ENCODE data around the gene PRKCG. TPM values are rescaled to one million over a fixed set of nuclear protein-coding genes. Genes with fewer than 3 reads are reported as not detected.

The PRKCG gene
- total RNA-seq, 1 donor: under 0.01 TPM

DNA sequence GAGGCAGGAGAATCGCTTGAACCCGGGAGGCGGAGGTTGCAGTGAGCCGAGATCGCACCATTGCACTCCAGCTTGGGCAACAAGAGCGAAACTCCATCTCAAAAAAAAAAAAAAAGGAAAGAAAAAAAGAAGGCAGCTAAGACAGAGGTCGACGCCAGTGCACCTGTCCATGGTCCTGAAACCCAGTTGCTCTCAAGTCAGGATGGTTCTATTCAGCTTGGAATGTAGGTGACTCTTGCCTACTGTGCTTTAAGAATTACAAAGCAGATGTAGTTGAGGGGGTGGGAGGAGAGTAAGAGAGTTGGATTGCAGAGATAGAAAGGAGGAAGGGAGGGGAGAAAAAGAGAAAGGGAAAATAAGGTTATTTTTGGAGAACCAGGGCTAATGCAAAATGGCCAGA lies 45.7 kb downstream of the PRKCG start:
- H3K79me2 ChIP-seq (ENCODE audit: insufficient read depth, low read length): no peaks in the 10 kb centered on the region
- no peaks in the 10 kb centered on the region for H3K27me3 ChIP-seq (ENCODE audit: insufficient read depth, low read length)
- H3K4me1 ChIP-seq (ENCODE audit: insufficient read depth, low read length): no peaks in the 10 kb centered on the region
- H3K36me3 ChIP-seq (ENCODE audit: insufficient read depth, low read length): no peaks in the 10 kb centered on the region
- H3K27ac ChIP-seq (ENCODE audit: low read depth, low read length): no peak overlapping the region
- H4K20me1 ChIP-seq (ENCODE audit: insufficient read depth, low read length): no peaks in the 10 kb centered on the region
- H3K4me3 ChIP-seq (ENCODE audit: insufficient read depth, low read length): no peak overlapping the region
- no peak overlapping the region for H3K4me2 ChIP-seq (ENCODE audit: insufficient read depth, low read length)
- H2AFZ ChIP-seq (ENCODE audit: low read length): no peak overlapping the region
- peak; percentile 73 for DNase-seq (ENCODE audit: insufficient read length, low spot score, missing footprints)
- H3K9me3 ChIP-seq (ENCODE audit: low read depth, low read length): no peaks in the 10 kb centered on the region
- TF ChIP-seq, protein P1, sequence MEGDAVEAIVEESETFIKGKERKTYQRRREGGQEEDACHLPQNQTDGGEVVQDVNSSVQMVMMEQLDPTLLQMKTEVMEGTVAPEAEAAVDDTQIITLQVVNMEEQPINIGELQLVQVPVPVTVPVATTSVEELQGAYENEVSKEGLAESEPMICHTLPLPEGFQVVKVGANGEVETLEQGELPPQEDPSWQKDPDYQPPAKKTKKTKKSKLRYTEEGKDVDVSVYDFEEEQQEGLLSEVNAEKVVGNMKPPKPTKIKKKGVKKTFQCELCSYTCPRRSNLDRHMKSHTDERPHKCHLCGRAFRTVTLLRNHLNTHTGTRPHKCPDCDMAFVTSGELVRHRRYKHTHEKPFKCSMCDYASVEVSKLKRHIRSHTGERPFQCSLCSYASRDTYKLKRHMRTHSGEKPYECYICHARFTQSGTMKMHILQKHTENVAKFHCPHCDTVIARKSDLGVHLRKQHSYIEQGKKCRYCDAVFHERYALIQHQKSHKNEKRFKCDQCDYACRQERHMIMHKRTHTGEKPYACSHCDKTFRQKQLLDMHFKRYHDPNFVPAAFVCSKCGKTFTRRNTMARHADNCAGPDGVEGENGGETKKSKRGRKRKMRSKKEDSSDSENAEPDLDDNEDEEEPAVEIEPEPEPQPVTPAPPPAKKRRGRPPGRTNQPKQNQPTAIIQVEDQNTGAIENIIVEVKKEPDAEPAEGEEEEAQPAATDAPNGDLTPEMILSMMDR (IDR thresholded peaks at IDR 0.05; ENCODE audit: extremely low read depth, low read depth, low read length): no peak

DNA sequence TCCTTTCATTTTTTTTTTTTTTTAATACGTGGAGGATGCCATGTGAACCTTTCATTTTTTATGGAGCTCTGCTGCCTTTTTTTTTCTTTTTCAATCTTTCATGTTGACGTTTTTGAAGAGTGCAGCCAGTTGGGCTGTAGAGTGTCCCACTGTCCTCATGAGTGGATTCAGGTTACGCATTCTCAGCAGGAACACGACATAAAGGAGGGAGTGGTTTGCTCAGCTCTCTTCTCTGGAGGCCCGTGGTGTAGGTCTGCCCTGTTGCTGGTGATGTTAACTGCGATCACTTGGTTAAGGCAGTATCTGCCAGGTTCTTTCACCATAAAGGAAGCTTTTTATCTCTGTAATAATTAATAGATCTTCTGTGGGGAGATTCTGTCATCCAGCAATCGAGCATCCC lies 54.0 kb downstream of the PRKCG start:
- Histone ChIP-seq H3K36me3 (ENCODE audit: insufficient read depth, low read length) (no peaks in the 10 kb centered on the region), H3K27ac (ENCODE audit: low read depth, low read length) (no peak overlapping the region), H3K4me3 (ENCODE audit: insufficient read depth, low read length) (no peak overlapping the region), H3K4me2 (ENCODE audit: insufficient read depth, low read length) (no peak overlapping the region), H4K20me1 (ENCODE audit: insufficient read depth, low read length) (no peaks in the 10 kb centered on the region), H3K4me1 (ENCODE audit: insufficient read depth, low read length) (no peaks in the 10 kb centered on the region), H3K79me2 (ENCODE audit: insufficient read depth, low read length) (no peaks in the 10 kb centered on the region), H3K9me3 (ENCODE audit: low read depth, low read length) (no peaks in the 10 kb centered on the region), H2AFZ (ENCODE audit: low read length) (no peak overlapping the region), H3K27me3 (ENCODE audit: insufficient read depth, low read length) (no peaks in the 10 kb centered on the region)
- TF ChIP-seq, protein P1 (IDR thresholded peaks at IDR 0.05; ENCODE audit: extremely low read depth, low read depth, low read length): no peak
- DNase-seq (ENCODE audit: insufficient read length, low spot score, missing footprints): no peak

DNA sequence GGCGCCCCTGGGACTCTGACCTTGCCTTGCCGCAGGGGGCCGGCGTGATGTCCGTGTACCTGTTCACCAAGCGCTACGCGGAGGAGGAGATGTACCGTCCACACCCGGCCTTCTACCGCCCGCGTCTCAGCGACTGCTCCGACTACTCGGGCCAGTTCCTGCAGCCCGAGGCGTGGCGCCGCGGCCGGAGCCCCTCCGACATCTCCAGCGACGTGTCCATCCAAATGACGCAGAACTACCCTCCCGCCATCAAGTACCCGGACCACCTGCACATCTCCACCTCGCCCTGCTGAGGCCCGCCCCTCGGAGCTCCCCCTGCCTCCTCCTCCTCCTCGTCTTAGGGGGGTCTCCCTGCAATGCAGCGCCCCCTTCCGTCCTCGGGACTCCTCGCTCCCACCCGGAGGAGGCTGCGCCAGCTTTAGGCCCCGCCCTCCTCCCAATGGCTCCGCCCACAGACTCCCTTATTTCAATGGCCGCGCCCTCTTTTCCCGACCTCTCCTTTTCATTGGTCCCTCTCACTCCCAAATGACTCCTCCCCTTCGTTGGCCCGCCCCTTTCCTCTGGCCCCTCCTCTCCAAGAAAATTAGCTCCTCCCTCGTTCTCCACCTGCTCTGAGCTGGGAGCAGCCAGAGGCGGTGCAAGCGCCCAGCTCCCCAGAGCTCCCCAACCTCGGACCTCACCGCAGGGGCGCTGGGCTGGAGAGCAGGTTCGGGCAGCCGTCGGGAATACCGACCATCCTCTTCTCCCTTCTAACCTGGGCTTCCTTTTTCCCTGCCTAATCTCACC lies 60.2 kb downstream of the PRKCG start:
- H3K4me3 ChIP-seq (ENCODE audit: insufficient read depth, low read length): no peak overlapping the region
- H4K20me1 ChIP-seq (ENCODE audit: insufficient read depth, low read length): no peaks in the 10 kb centered on the region
- peak; percentile 78 for DNase-seq (ENCODE audit: insufficient read length, low spot score, missing footprints)
- H2AFZ ChIP-seq (ENCODE audit: low read length): no peak overlapping the region
- H3K36me3 ChIP-seq (ENCODE audit: insufficient read depth, low read length): no peaks in the 10 kb centered on the region
- H3K4me1 ChIP-seq (ENCODE audit: insufficient read depth, low read length): no peaks in the 10 kb centered on the region
- H3K9me3 ChIP-seq (ENCODE audit: low read depth, low read length): no peaks in the 10 kb centered on the region
- no peak overlapping the region for H3K27ac ChIP-seq (ENCODE audit: low read depth, low read length)
- H3K4me2 ChIP-seq (ENCODE audit: insufficient read depth, low read length): no peak overlapping the region
- TF ChIP-seq, protein P1 (IDR thresholded peaks at IDR 0.05; ENCODE audit: extremely low read depth, low read depth, low read length): no peak
- H3K79me2 ChIP-seq (ENCODE audit: insufficient read depth, low read length): no peaks in the 10 kb centered on the region
- H3K27me3 ChIP-seq (ENCODE audit: insufficient read depth, low read length): peaks cover 22% of the 10 kb centered on the region

DNA sequence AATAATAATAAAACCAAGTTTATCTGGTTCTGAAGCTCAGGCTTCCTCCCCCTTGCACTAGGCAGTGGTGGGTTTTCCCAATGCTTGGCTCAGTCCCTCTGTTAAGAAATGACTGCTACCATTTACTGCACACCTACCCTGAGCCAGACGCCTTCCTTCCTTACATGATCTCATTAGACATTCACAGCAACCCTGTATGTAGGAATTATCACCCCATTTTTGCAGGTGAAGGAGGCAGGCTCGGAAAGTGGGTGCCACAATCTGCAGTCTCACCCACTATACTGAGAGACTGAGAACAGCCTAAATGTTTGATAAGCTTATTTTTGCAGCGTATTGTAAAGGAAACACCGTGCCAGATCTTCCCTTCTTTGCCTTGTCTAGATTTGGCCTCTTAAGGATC lies 62.4 kb downstream of the PRKCG start:
- H3K79me2 ChIP-seq (ENCODE audit: insufficient read depth, low read length): no peaks in the 10 kb centered on the region
- H3K9me3 ChIP-seq (ENCODE audit: low read depth, low read length): no peaks in the 10 kb centered on the region
- peaks cover 22% of the 10 kb centered on the region for H3K27me3 ChIP-seq (ENCODE audit: insufficient read depth, low read length)
- no peak overlapping the region for H3K27ac ChIP-seq (ENCODE audit: low read depth, low read length)
- TF ChIP-seq, protein P1 (IDR thresholded peaks at IDR 0.05; ENCODE audit: extremely low read depth, low read depth, low read length): no peak
- H3K4me2 ChIP-seq (ENCODE audit: insufficient read depth, low read length): no peak overlapping the region
- peak; percentile 84 for DNase-seq (ENCODE audit: insufficient read length, low spot score, missing footprints)
- H3K4me1 ChIP-seq (ENCODE audit: insufficient read depth, low read length): no peaks in the 10 kb centered on the region
- H2AFZ ChIP-seq (ENCODE audit: low read length): no peak overlapping the region
- H4K20me1 ChIP-seq (ENCODE audit: insufficient read depth, low read length): no peaks in the 10 kb centered on the region
- H3K36me3 ChIP-seq (ENCODE audit: insufficient read depth, low read length): no peaks in the 10 kb centered on the region
- H3K4me3 ChIP-seq (ENCODE audit: insufficient read depth, low read length): no peak overlapping the region

Measured in osteoblast (primary cell).